ENCODE results near the gene DPP10. TPM values are rescaled to one million over a fixed set of nuclear protein-coding genes. Genes with fewer than 3 reads are reported as not detected.

The DPP10 gene
- total RNA-seq, 1 donor from 2014 or later, result not detected

- Histone ChIP-seq H3K4me1 (no peaks in the 10 kb centered on the region), H3K4me3 (no peak overlapping the region), H3K27me3 (no peaks in the 10 kb centered on the region), H3K27ac (no peak overlapping the region), H3K36me3 (no peaks in the 10 kb centered on the region), H3K9me3 (no peaks in the 10 kb centered on the region)
- TF ChIP-seq CTCF (IDR thresholded peaks at IDR 0.05), result no peak
- DNase-seq (ENCODE audit: low spot score in 2 of 2), result no peak
- intact Hi-C loops (cut with DNase I), result no loop called here
Observed at GRCh38 chr2:114683251-114683650, 240.8 kb downstream of the DPP10 start.

DNA sequence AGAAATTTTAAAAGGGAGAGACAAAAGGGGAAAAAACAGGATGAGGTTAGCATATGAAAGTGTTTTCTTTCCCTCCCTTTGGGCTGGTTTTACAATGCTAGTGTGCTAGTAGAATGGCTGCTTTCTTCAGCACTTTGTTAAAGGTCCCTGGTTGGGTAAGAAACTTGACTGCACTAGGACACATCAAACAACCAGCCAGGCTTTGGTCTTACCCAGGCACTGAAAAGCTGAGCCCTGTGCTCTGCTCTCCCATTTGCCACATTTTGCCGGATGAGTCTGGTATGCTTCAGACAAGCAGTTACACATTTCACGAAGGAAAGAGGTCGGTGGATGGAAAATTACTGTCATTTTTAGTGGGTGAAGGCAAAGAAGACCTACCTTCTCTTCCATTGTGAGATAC lies 242.0 kb downstream of the DPP10 start:
- H3K4me3 ChIP-seq, result no peak overlapping the region
- H3K4me1 ChIP-seq, result no peaks in the 10 kb centered on the region
- H3K27ac ChIP-seq, result no peak overlapping the region
- H3K36me3 ChIP-seq, result no peaks in the 10 kb centered on the region
- TF ChIP-seq CTCF (IDR thresholded peaks at IDR 0.05), result no peak
- no peaks in the 10 kb centered on the region for H3K27me3 ChIP-seq
- intact Hi-C loops (cut with DNase I), result no loop called here
- no peaks in the 10 kb centered on the region for H3K9me3 ChIP-seq
- no peak for DNase-seq (ENCODE audit: low spot score in 2 of 2)

- no peaks in the 10 kb centered on the region for H3K9me3 ChIP-seq
- no peak for DNase-seq (ENCODE audit: low spot score in 2 of 2)
- no peaks in the 10 kb centered on the region for H3K36me3 ChIP-seq
- no peak overlapping the region for H3K27ac ChIP-seq
- no peak for TF ChIP-seq CTCF (IDR thresholded peaks at IDR 0.05)
- intact Hi-C loops (cut with DNase I), result no loop called here
- no peak overlapping the region for H3K4me3 ChIP-seq
- no peaks in the 10 kb centered on the region for H3K4me1 ChIP-seq
- no peaks in the 10 kb centered on the region for H3K27me3 ChIP-seq
Observed at GRCh38 chr2:114685102-114685501, 242.7 kb downstream of the DPP10 start.

- TF ChIP-seq CTCF (IDR thresholded peaks at IDR 0.05), result no peak
- no peak for DNase-seq (ENCODE audit: low spot score in 2 of 2)
- Histone ChIP-seq H3K4me1 (no peaks in the 10 kb centered on the region), H3K4me3 (no peak overlapping the region), H3K36me3 (no peaks in the 10 kb centered on the region), H3K27ac (no peak overlapping the region), H3K27me3 (no peaks in the 10 kb centered on the region), H3K9me3 (peaks cover 0 to 4% of the 10 kb centered on the region in 2 donors)
- intact Hi-C loops (cut with DNase I), result no loop called here
Observed at GRCh38 chr2:114688241-114688640, 245.8 kb downstream of the DPP10 start.

DNA sequence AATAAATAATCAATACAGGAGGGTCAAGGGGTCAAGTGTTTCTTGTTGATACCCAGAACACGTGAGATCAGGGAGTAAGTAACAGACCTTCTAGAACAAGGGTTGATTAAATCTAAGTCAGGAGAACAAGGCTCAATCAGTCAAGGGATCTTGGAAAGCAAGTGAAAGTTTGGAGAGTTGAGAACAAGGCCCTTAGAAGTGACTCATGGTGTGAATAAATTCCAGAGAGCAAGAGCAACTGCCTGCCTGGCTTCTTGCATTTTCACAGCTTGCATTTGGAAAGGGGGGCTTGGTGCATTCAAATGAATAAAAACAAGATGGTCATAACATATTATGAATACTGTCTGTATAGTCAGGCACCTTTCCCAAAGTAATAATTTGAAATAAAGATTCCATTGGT lies 256.1 kb downstream of the DPP10 start:
- intact Hi-C loops (cut with DNase I), result no loop called here

More for the DNA sequence above, 256.1 kb downstream of the DPP10 start:
- Histone ChIP-seq H3K4me1 (no peaks in the 10 kb centered on the region), H3K4me3 (no peak overlapping the region), H3K36me3 (no peaks in the 10 kb centered on the region), H3K27ac (no peak overlapping the region), H3K9me3 (no peaks in the 10 kb centered on the region), H3K27me3 (no peaks in the 10 kb centered on the region)
- no peak for DNase-seq (ENCODE audit: low spot score in 2 of 2)
- TF ChIP-seq CTCF (IDR thresholded peaks at IDR 0.05), result no peak

Data from ascending aorta (tissue), 2 donors.